Stimulated activated CD4-positive, alpha-beta T cell treated with anti-CD3 and anti-CD28 coated beads, Interleukin-1b, Interleukin-23, amount 100 ng/mL, for 1 hour (primary cell): ENCODE measurements around the gene GPR68.
"Not testable (repeated sequence)": the region's sequence is repeated elsewhere in the genome, so short reads cannot be mapped to it uniquely, and the experiment has no call there.

ENCODE experiments used
- DNase-seq, 2 donors: peaks; one replicate each; pipeline ENCODE4 v3.0.0-alpha.2; 2020; ENCODE audit warnings: low read depth in 2 of 2

The GPR68 gene

GRCh38 chr14:91272341-91273272 is 28.1 kb upstream of the GPR68 start:
- no peak for DNase-seq

DNA sequence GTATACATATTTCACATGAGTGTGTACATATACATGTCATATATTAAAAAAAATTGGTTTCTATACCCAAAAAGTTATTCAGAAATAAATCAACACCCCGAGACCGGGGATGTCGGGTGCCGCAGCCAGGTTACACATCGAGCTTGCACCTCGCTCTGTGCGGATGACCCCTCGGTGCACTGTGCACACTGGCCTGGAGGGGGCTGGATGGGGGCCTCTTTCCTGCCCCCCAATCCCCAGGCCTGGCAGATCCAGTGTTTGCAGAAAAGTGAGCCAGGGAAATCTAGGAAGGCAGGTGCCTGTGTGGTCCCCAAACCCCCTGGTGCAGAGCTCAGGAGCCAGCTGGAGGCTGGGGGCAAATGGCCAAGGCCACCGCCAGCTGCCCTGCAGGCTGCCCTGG is 27.1 kb upstream of the GPR68 start:
- no peak for DNase-seq

DNA sequence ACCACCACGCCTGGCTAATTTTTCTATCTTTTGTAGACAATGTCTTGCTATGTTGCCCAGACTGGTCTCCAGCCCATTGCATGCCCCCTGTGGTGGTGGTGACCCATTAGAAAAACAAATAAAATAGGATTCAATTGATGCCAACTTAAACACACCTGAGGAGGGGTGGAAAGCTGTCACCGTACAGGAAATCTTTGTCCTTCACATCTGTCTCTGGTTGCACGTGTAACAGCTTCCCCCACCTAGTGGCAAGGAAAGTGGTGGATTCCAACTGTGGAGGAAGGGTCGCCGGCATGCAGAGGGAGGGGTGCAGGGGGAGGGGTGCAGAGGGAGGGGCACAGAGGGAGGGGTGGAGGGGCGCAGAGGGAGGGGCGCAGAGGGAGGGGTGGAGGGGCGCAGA is 26.1 kb upstream of the GPR68 start:
- no peak for DNase-seq

GRCh38 chr14:91270188-91270587 is 25.7 kb upstream of the GPR68 start:
- DNase-seq = no peak

DNA sequence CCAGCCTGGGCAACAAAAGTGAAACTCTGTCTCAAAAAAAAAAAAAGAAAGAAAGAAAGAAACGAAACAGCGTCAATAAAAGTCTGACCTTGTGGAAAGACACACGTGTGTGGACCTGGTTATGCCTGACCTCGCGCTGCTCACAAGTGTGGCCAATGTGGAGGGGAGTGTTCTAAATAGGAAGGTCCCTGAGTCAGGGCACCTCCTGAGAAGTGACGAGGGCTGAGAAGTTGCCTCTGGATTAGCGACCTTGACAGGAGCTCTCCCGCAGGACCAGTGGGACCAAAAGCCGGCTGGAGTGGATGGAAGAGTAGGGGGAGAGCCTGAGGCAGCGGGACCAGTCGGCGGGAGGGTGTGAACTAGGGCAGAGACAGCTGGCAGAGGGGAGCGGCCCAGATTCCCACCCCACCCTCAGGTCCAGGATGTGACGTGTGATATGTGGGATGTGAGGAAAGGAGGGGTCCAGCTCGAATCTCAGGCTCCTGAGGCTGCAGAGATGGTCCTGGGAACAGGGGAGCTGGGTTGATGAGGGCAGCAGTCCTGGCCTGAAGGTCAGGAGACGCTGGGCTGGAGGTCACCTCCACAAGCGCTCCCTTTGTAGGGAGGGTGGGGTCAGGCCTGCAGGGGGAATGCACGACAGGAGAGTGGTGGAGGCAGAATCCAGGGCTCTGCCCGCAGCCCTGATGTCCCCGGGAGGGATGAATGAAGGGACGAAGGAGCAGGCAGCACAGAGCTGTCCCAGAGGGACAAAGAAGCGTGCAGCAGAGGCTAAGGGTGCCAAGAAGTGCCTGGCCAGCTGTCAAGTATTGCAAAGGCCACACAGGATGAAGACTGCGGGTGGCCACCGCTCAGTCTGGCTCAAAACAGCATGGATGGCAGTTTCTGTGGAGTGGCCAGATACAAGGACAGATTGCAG is 24.8 kb upstream of the GPR68 start:
- no peak for DNase-seq

GRCh38 chr14:91267965-91268437 is 23.5 kb upstream of the GPR68 start:
- DNase-seq = no peak

DNA sequence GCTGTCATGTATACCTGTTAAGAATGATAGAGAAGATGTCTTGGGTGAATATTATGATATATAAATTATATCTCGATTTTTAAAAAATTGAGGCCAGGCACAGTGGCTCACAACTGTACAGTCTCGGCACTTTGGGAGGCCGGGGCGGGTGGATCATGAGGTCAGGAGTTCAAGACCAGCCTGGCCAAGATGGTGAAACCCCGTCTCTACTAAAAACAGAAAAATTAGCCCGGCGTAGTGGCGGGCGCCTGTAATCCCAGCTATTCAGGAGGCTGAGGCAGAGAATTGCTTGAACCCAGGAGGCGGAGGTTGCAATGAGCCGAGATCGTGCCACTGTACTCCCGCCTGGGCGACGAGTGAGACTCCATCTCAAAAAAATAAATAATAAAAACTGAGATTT is 21.8 kb upstream of the GPR68 start:
- not testable (repeated sequence) for DNase-seq

DNA sequence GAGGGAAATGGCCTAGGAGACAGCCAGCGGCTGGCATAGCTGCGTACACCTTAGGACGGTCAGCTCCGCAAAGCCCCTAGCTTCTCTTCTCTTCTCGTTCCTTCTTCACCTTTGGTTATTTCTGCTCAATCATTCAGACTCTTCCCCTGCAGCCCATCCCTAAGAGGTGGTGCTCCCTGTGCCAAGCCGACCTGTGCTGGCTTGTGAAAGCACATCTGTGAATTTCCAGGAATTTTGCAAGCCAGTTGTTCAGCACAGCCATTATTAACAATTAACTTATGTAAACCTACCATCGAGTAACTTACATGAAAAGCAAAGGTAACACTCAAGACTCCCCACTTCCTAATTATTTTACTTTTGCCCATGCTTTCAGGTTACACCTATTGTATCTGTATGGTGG is 20.9 kb upstream of the GPR68 start:
- no peak for DNase-seq

GRCh38 chr14:91264151-91265150 is 19.9 kb upstream of the GPR68 start:
- no peak for DNase-seq

- no peak for DNase-seq
Observed at GRCh38 chr14:91263329-91263728, 18.8 kb upstream of the GPR68 start.

DNA sequence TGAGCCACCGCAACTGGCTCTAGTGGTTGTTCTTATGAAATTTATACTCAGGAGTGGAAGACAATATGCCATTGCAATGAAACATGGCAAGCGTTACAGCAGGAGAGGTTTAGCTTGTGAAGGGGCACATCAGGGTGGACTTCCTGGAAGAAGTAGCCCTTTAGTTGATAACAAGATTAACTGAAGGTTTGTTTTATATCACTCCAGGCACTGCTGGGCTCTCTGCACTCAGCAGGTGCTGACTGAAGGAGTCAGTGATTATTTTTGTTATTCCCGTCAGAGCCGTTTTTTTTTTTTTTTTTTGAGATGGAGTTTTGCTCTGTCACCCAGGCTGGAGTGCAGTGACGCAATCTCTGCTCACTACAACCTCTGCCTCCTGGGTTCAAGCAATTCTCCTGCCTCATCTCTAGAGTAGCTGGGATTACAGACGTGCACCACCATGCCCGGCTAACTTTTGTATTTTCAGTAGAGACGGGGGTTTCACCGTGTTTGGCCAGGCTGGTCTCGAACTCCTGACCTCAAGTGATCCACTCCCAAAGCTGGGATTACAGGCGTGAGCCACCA is 17.6 kb upstream of the GPR68 start:
- DNase-seq = no peak

DNA sequence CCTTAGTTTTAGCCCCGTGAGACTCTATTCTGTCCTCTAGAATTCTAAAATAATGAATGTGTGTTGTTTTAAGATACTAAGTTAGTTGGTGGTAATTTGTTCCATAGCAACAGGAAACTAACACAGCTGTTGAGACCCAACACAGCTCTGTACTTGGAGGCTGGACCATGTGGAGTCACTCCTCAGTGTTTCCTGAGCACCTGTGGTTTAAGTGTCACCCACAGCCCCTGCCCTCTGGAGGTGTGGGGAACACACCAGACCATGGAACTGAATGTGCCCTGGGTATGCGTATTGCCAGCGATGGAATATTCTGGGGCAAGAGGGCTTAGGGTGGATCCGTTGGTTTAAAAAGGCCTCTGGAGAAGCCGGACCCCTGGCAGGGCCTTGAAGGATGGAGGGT is 16.6 kb upstream of the GPR68 start:
- DNase-seq = no peak

GRCh38 chr14:91258876-91259275 is 14.4 kb upstream of the GPR68 start:
- no peak for DNase-seq

- no peak for DNase-seq
Observed at GRCh38 chr14:91258011-91258618, 13.6 kb upstream of the GPR68 start.

DNA sequence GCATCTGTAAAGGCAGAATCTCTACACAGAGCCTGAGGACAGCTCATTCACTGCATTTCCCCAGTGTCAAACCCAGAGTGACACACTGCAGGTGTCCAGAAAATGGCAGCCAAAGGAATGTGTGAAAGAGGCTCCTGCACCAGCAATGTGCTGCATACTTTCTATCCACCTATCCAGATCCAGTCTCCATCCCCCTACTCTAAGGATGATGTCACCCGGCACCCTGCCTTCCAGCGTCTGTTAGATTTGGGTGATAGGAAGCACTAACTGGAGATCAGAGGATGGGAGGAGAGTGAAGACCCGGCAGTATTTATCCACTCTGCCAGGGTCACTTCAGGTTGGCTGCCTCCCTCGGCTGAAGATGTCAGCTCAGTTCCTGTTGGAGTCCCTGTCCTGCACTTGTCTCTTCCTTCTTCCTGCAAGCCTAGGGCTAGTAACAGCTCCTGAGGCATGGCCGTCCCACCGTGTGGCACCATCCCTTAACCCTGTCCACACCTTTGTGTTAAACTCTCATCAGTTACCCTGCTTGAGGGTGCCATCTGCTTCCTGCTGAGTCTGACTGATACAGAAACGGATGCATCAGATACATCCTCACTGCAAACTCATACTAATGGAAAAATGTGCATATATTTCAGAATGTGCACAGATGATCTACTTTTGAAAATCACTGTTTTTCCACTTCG is 13.0 kb upstream of the GPR68 start:
- no peak for DNase-seq

- DNase-seq = no peak
Observed at GRCh38 chr14:91256661-91257060, 12.2 kb upstream of the GPR68 start.

- DNase-seq = no peak
Observed at GRCh38 chr14:91255026-91255695, 10.7 kb upstream of the GPR68 start.

DNA sequence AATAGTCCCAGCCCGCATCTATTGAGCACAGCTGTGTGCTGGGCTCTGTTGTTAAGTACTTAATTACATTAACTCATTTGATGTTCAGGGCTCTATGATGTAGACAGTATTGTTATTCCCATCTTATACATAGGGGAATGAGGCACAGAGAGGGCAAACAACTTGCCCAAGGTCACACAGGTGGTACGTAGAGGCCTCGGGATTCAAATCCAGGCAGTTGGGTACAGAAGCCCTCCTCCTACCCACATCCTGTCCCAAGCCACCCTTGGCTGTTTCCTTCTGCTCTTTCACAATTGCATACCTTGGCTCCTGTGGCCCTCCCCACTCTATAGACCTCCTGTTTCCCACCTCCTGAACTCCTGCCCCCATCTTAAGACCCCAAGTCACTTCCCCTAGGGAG is 10.0 kb upstream of the GPR68 start:
- DNase-seq = no peak

- no peak for DNase-seq
Observed at GRCh38 chr14:91253795-91254323, 9.4 kb upstream of the GPR68 start.
